Loucy (cell line): ENCODE measurements around the gene CPSF4L.

Source experiments
- H2AFZ ChIP-seq: fragments of 200-600 bp; sonication (generic); 2 replicates; pipeline ENCODE4 v1.6.0; 2016; ENCODE audit warnings: antibody characterized with exemption, mild to moderate bottlenecking, low read length, moderate library complexity
- H3F3A ChIP-seq: fragments of 200-600 bp; 2 replicates; pipeline ENCODE4 v1.6.0; 2016; ENCODE audit warnings: antibody characterized with exemption, low read depth, mild to moderate bottlenecking
- H3K27me3 ChIP-seq: fragments of 200-600 bp; sonication (generic); 2 replicates; pipeline ENCODE4 v1.6.1; 2014; ENCODE audit warnings: low read length, mild to moderate bottlenecking; ENCODE audit not compliant: insufficient read depth, poor library complexity, severe bottlenecking
- H3K36me3 ChIP-seq: fragments of 200-600 bp; sonication (generic); 2 replicates; pipeline ENCODE4 v1.6.1; 2016; ENCODE audit warnings: low read length; ENCODE audit not compliant: insufficient read depth
- H3K4me1 ChIP-seq: fragments of 200-600 bp; sonication (generic); 2 replicates; pipeline ENCODE4 v1.5.1; 2014; ENCODE audit warnings: low read length, mild to moderate bottlenecking; ENCODE audit not compliant: insufficient read depth, poor library complexity, severe bottlenecking
- H3K4me2 ChIP-seq: fragments of 200-600 bp; sonication (generic); 2 replicates; pipeline ENCODE4 v1.6.0; 2014; ENCODE audit warnings: antibody characterized with exemption, low read length, low read depth, mild to moderate bottlenecking; ENCODE audit not compliant: poor library complexity, severe bottlenecking
- H3K4me3 ChIP-seq: fragments of 200-600 bp; sonication (generic); 2 replicates; pipeline ENCODE4 v1.5.1; 2014; ENCODE audit warnings: low read length, mild to moderate bottlenecking, mixed read lengths; ENCODE audit not compliant: poor library complexity, severe bottlenecking
- H3K79me2 ChIP-seq: fragments of 200-600 bp; sonication (generic); 2 replicates; pipeline ENCODE4 v1.6.1; 2014; ENCODE audit warnings: low read length; ENCODE audit not compliant: insufficient read depth
- H3K9ac ChIP-seq: fragments of 200-600 bp; sonication (generic); 2 replicates; pipeline ENCODE4 v1.6.0; 2014; ENCODE audit warnings: mild to moderate bottlenecking, low read depth, low read length, moderate library complexity; ENCODE audit not compliant: poor library complexity, severe bottlenecking
- H3K9me2 ChIP-seq: fragments of 200-600 bp; sonication (generic); replicated peaks from 2 replicates; pipeline ENCODE4 v1.6.1; 2016; ENCODE audit warnings: low read depth, low read length, mixed read lengths
- H3K9me3 ChIP-seq: fragments of 200-600 bp; sonication (generic); 2 replicates; pipeline ENCODE4 v1.6.1; 2014; ENCODE audit warnings: mild to moderate bottlenecking, antibody characterized with exemption, low read length, low read depth; ENCODE audit not compliant: insufficient read depth
- H4K20me1 ChIP-seq: fragments of 200-600 bp; sonication (generic); 2 replicates; pipeline ENCODE4 v1.6.0; 2014; ENCODE audit warnings: antibody characterized with exemption, low read length, mild to moderate bottlenecking; ENCODE audit not compliant: insufficient read depth, poor library complexity, severe bottlenecking
- EZH2phosphoT487 ChIP-seq: fragments of 200-600 bp; IDR thresholded peaks from 2 replicates; pipeline ENCODE4 v1.6.1; 2018; ENCODE audit warnings: antibody characterized with exemption, mild to moderate bottlenecking, moderate library complexity, borderline replicate concordance
- TF ChIP-seq, protein P1 (sequence below): fragments of 200-600 bp; sonication (generic); conservative IDR thresholded peaks from 2 replicates; pipeline ENCODE4 v1.5.1; 2014; ENCODE audit warnings: mild to moderate bottlenecking, antibody characterized with exemption, low read length

CPSF4L gene

GRCh38 chr17:73199751-73200317 is 61.8 kb downstream of the CPSF4L start:
- Histone ChIP-seq H3F3A (peaks cover 13% of the 10 kb centered on the region), H3K9me3 (no peaks in the 10 kb centered on the region), H3K4me2 (no peak overlapping the region), H3K36me3 (peaks cover 55% of the 10 kb centered on the region), H2AFZ (no peak overlapping the region), H3K79me2 (peaks cover 58% of the 10 kb centered on the region), H3K4me1 (peaks cover 36% of the 10 kb centered on the region), H4K20me1 (peaks cover 5% of the 10 kb centered on the region), H3K27me3 (no peaks in the 10 kb centered on the region), H3K9me2 (no peaks in the 10 kb centered on the region), H3K9ac (no peak overlapping the region), H3K4me3 (no peak overlapping the region)
- no peak for TF ChIP-seq EZH2phosphoT487
- TF ChIP-seq, protein P1, sequence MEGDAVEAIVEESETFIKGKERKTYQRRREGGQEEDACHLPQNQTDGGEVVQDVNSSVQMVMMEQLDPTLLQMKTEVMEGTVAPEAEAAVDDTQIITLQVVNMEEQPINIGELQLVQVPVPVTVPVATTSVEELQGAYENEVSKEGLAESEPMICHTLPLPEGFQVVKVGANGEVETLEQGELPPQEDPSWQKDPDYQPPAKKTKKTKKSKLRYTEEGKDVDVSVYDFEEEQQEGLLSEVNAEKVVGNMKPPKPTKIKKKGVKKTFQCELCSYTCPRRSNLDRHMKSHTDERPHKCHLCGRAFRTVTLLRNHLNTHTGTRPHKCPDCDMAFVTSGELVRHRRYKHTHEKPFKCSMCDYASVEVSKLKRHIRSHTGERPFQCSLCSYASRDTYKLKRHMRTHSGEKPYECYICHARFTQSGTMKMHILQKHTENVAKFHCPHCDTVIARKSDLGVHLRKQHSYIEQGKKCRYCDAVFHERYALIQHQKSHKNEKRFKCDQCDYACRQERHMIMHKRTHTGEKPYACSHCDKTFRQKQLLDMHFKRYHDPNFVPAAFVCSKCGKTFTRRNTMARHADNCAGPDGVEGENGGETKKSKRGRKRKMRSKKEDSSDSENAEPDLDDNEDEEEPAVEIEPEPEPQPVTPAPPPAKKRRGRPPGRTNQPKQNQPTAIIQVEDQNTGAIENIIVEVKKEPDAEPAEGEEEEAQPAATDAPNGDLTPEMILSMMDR, result no peak

DNA sequence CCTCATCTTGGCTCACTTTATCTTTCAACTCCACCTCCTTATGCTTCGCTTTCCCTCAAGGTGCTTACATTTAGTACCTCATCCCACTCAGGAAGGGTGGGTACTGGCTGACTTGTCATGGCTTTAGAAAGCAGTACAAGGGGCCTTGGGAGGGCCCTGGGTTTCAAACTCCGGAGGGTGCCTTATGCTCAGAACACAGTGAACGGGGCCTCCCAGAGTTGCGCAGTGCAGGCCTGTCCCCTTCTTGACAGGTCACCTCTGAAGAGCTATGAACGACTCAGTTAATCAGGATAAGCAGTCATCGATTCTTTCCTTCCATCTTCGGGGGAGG is 62.8 kb downstream of the CPSF4L start:
- Histone ChIP-seq H3K9me2 (no peaks in the 10 kb centered on the region), H3K79me2 (peaks cover 64% of the 10 kb centered on the region), H3K27me3 (no peaks in the 10 kb centered on the region), H3K4me3 (no peak overlapping the region), H4K20me1 (peaks cover 5% of the 10 kb centered on the region), H3K4me2 (no peak overlapping the region), H3K9ac (no peak overlapping the region), H2AFZ (no peak overlapping the region), H3K4me1 (peaks cover 34% of the 10 kb centered on the region), H3K36me3 (peaks cover 55% of the 10 kb centered on the region), H3K9me3 (no peaks in the 10 kb centered on the region), H3F3A (peaks cover 12% of the 10 kb centered on the region)
- no peak for TF ChIP-seq EZH2phosphoT487
- TF ChIP-seq, protein P1, result no peak
